OCI-LY1 (cell line): ENCODE results near the gene RELL1.

Experiments
- CTCF ChIP-seq: fragments of 200-600 bp; sonication (generic), shearing (Covaris generic); IDR thresholded peaks from 2 replicates; pipeline ENCODE4 v1.5.1; 2017; ENCODE audit warnings: mild to moderate bottlenecking, antibody characterized with exemption, low read length, moderate library complexity, mixed read lengths
- EZH2 ChIP-seq: fragments of 200-600 bp; sonication (generic), shearing (Covaris generic); IDR thresholded peaks from 2 replicates; pipeline ENCODE4 v1.8.0; 2017; ENCODE audit warnings: borderline replicate concordance, mixed run types, mild to moderate bottlenecking, antibody characterized with exemption, low read length, moderate library complexity, mixed read lengths

GRCh38 chr4:37595875-37596680 is 90.1 kb downstream of the RELL1 start:
- TF ChIP-seq EZH2 (no peak), CTCF (no peak)
